WI38 (cell line): ENCODE data around the gene GPRC5D.

ENCODE experiments used
- H3K4me3 ChIP-seq: 2 replicates; pipeline ENCODE4 v1.5.1; 2011; ENCODE audit warnings: low read depth, mild to moderate bottlenecking, control low read depth, low read length
- CTCF ChIP-seq: IDR thresholded peaks from 2 replicates; pipeline ENCODE4 v1.5.1; 2012; ENCODE audit warnings: low read depth, mild to moderate bottlenecking, control low read depth, low read length

Gene GPRC5D

DNA sequence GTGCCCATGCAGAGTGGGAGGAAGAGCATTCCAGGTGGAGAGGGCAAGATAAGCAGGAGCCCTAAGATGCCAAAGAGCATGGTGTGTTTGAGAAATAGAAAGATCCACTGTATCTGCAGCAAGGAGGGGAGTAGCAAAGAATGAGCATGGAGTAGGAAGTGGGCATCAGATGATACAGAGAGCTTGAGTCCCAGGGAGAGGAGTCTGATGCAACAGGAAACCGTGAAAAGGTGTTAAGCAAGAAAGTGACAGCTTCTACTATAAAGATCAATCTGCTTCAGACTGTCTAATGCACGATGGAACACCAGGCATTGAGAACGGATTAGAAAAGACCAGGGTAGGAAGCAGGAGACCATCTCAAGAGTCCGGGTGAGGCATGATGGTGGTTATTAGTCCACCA is 12.3 kb upstream of the GPRC5D start:
- no peak for TF ChIP-seq CTCF
- no peak overlapping the region for H3K4me3 ChIP-seq

- H3K4me3 ChIP-seq: no peak overlapping the region
- TF ChIP-seq CTCF: no peak
These were observed 8.8 kb upstream of the GPRC5D start for GRCh38 chr12:12960639-12961209.

DNA sequence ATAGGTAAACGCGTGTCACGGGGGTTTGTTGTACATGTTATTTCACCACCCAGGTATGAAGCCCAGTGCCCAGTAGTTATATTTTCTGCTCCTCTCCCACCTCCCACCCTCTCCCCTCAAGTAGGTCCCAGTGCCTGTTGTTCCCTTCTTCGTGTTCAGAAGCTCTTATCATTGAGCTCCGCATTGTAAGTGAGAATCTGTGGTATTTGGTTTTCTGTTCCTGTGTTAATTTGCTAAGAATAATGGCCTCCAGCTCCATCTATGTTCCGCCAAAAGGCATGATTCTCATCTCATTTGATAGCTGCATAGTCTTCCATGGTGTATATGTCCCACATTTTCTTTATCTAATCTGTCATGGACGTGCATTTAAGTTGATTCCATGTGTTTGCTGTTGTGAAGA is 6.9 kb upstream of the GPRC5D start:
- H3K4me3 ChIP-seq: no peak overlapping the region
- TF ChIP-seq CTCF: no peak

GRCh38 chr12:12954878-12955625 is 3.1 kb upstream of the GPRC5D start:
- no peak for TF ChIP-seq CTCF
- no peak overlapping the region for H3K4me3 ChIP-seq

DNA sequence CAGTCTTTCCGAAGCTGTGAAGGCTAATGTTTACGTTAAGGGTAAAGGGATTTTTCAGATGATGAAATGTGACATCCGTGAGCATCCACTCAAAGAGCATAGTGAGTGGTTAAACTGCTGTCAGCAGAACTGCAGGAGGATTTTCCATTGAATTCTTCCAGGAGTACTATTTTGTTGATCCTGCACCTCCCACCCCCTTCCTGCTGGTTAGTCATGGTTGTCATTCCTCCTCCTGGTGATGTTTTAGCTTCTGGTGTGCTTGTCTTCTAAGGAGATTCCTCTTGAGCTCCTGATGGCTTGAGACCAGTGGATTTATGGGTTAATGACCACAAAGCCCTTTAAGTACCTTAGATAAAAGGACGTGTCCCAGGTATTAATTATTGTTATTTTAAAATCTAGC is 2.4 kb upstream of the GPRC5D start:
- TF ChIP-seq CTCF: no peak
- no peak overlapping the region for H3K4me3 ChIP-seq

- TF ChIP-seq CTCF: no peak
These were observed 466 bp downstream of the GPRC5D start for GRCh38 chr12:12951504-12951903.

DNA sequence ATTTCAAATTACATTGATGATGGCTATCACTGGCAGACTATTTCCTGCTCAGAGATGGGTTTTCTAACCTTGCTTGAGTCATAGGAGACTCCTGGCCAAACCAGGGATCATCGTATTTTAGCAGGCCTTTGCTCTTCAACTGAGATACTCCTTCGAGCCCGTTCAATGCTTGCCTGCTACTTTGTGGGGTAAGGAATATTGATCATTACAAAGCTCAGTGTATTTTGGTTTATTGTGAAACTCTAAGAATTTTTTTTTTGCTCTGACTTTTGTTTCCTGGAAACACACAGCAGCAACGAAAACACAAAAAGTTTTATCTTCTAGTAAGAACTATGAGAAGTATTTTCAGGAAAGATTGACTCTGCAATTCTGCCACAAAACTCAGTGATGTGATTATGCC is 4.1 kb downstream of the GPRC5D start:
- no peak for TF ChIP-seq CTCF
- H3K4me3 ChIP-seq: no peak overlapping the region

More at GRCh38 chr12:12951504-12951903, 466 bp downstream of the GPRC5D start:
- no peak overlapping the region for H3K4me3 ChIP-seq
